ENCODE data around the gene AMN.

DNA sequence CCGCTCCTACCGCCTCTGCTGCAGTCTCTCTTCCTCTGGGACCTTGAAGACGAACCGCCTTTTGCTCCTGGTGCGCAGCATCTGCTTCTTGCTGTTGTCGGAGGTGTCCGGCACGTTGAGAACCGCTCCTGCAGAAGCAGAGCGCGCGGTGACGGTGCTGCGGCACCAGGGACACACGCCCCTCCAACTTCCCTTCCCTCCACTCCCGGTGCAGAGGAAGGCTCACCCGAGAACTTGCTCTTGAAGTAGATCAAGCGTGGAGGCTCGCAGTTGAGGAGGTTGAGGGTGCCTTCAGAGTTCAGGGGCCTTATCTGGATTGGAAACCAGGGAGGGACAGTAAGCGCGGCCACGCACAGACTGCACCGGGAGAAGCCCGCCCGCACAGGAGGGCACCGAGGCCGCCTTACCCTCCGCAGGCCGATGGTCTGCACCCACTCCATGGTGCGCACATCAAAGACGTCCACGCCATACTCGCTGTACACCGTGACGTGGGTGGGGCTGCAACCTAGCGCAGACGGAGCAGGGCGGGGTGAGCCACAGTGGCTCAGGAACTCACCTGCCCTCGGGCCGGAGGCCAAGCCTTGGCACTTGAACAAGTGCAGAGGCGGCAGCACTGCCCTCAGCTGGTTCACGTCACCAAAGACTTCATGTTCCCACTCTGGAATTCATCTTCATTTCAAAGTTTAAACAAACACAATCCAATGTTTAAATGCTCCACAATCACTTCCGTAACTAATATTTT, 17.5 kb downstream of the AMN start:
- TF ChIP-seq, protein P1, sequence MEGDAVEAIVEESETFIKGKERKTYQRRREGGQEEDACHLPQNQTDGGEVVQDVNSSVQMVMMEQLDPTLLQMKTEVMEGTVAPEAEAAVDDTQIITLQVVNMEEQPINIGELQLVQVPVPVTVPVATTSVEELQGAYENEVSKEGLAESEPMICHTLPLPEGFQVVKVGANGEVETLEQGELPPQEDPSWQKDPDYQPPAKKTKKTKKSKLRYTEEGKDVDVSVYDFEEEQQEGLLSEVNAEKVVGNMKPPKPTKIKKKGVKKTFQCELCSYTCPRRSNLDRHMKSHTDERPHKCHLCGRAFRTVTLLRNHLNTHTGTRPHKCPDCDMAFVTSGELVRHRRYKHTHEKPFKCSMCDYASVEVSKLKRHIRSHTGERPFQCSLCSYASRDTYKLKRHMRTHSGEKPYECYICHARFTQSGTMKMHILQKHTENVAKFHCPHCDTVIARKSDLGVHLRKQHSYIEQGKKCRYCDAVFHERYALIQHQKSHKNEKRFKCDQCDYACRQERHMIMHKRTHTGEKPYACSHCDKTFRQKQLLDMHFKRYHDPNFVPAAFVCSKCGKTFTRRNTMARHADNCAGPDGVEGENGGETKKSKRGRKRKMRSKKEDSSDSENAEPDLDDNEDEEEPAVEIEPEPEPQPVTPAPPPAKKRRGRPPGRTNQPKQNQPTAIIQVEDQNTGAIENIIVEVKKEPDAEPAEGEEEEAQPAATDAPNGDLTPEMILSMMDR (IDR thresholded peaks at IDR 0.05): no peak
- TF ChIP-seq POLR2A (IDR thresholded peaks at IDR 0.05): no peak

Measured in ovary (tissue), 3 donors.